ENCODE data around the gene VSTM5. TPM values are rescaled to one million over a fixed set of nuclear protein-coding genes. Genes with fewer than 3 reads are reported as not detected.

VSTM5 gene
- polyA plus RNA-seq, 1 of the 3 experiments (the other 2 are of a cell fraction) = 0.12 TPM

- 0 out of 2 replicates have a peak, but pooled peaks have one; percentile 24 for TF ChIP-seq MAX (IDR thresholded peaks at IDR 0.05; ENCODE audit: low read depth)
- TF ChIP-seq GATA2 (CRISPR knock-in tag; IDR thresholded peaks at IDR 0.05) = no peak
- no peak for TF ChIP-seq RFX5 (IDR thresholded peaks at IDR 0.05; ENCODE audit: low read length)
- TF ChIP-seq CTCF (IDR thresholded peaks at IDR 0.05) = no peak
- TF ChIP-seq TCF12 (IDR thresholded peaks at IDR 0.05) = peak; percentile 69
- no peak for TF ChIP-seq EZH2phosphoT487 (IDR thresholded peaks at IDR 0.05; ENCODE audit: borderline replicate concordance, low read depth)
- peak; percentile 91 for TF ChIP-seq NFIC (IDR thresholded peaks at IDR 0.05; ENCODE audit: borderline replicate concordance)
- no peak for TF ChIP-seq SIN3A (IDR thresholded peaks at IDR 0.05; ENCODE audit: borderline replicate concordance, low read depth, low read length)
- TF ChIP-seq JUND (IDR thresholded peaks at IDR 0.05) = peak; percentile 69
- TF ChIP-seq RCOR1 (IDR thresholded peaks at IDR 0.05; ENCODE audit: low read length) = no peak
- no peak for TF ChIP-seq SMC3 (IDR thresholded peaks at IDR 0.05; ENCODE audit: low read depth, low read length)
- no peak for TF ChIP-seq NRF1 (IDR thresholded peaks at IDR 0.05; ENCODE audit: low read depth, low read length)
- TF ChIP-seq YY1 (IDR thresholded peaks at IDR 0.05; ENCODE audit: low read depth) = no peak
- TF ChIP-seq EP300 (IDR thresholded peaks at IDR 0.05; ENCODE audit: borderline replicate concordance in 1 of 2, low read depth in 1 of 2, low read length in 1 of 2) = peak in 1 of 2 experiments; percentile 73; a peak in 1 of 4 replicates
Observed at GRCh38 chr11:93842461-93842860, 8.0 kb downstream of the VSTM5 start (continued).

- H2AFZ ChIP-seq (ENCODE audit: low read depth) = no peak overlapping the region
- peaks cover 4 to 9% of the 10 kb centered on the region in 2 experiments; a peak in 2 of 4 replicates for H3K4me1 ChIP-seq (ENCODE audit: control insufficient read depth in 1 of 2, insufficient read depth in 2 of 2, low read depth in 1 of 2, low read length in 1 of 2)
- peaks cover 3% of the 10 kb centered on the region for H3F3A ChIP-seq (replicated peaks; ENCODE audit: insufficient read depth)
- H3K36me3 ChIP-seq (replicated peaks in 1 of 2; ENCODE audit: control insufficient read depth in 1 of 2, insufficient read depth in 2 of 2, low read length in 1 of 2) = no peaks in the 10 kb centered on the region
- TF ChIP-seq CTCF (IDR thresholded peaks at IDR 0.05) = no peak
- TF ChIP-seq IRF3 (IDR thresholded peaks at IDR 0.05; ENCODE audit: low read depth, low read length) = no peak
- TF ChIP-seq GATA2 (CRISPR knock-in tag; IDR thresholded peaks at IDR 0.05) = no peak
- no peak for TF ChIP-seq RCOR1 (IDR thresholded peaks at IDR 0.05; ENCODE audit: low read length)
- TF ChIP-seq YY1 (IDR thresholded peaks at IDR 0.05; ENCODE audit: low read depth) = no peak
- TF ChIP-seq FOXM1 (IDR thresholded peaks at IDR 0.05; ENCODE audit: low read depth) = no peak
- TF ChIP-seq JUND (IDR thresholded peaks at IDR 0.05) = no peak
- no peak for TF ChIP-seq POLR2AphosphoS5 (IDR thresholded peaks at IDR 0.05; ENCODE audit: low read depth, low read length)
- TF ChIP-seq NFIC (IDR thresholded peaks at IDR 0.05; ENCODE audit: borderline replicate concordance) = no peak
- no peak for TF ChIP-seq EZH2phosphoT487 (IDR thresholded peaks at IDR 0.05; ENCODE audit: borderline replicate concordance, low read depth)
- no peak for TF ChIP-seq PBX3 (IDR thresholded peaks at IDR 0.05)
- TF ChIP-seq SIN3A (IDR thresholded peaks at IDR 0.05; ENCODE audit: borderline replicate concordance, low read depth, low read length) = no peak
- TF ChIP-seq USF1 (IDR thresholded peaks at IDR 0.05; ENCODE audit: borderline replicate concordance, low read depth) = no peak
- POLR2A ChIA-PET = no interaction called here
- H3K9ac ChIP-seq = no peak overlapping the region
- 93% methylated on average over 4 of the region's 4 CpGs for WGBS (ENCODE audit: low lambda C conversion rate)
- no peak overlapping the region for H3K4me3 ChIP-seq (ENCODE audit: low read depth in 2 of 2, low read length in 1 of 2)
- H3K79me2 ChIP-seq (ENCODE audit: insufficient read depth) = no peaks in the 10 kb centered on the region
- H3K9me3 ChIP-seq = no peaks in the 10 kb centered on the region
- CTCF ChIA-PET = interaction anchor here (0.7 to 1.3 kb wide), 2 partner anchors 8 to 858 kb away, joined by 3 read pairs; partner anchors contain the start of gene VSTM5
- H3K27ac ChIP-seq (ENCODE audit: low read depth in 2 of 2, low read length in 1 of 2) = no peak overlapping the region
- no peak for DNase-seq
- no peaks in the 10 kb centered on the region for H3K27me3 ChIP-seq (ENCODE audit: insufficient read depth)
- no peaks in the 10 kb centered on the region for H3K9me2 ChIP-seq
- no peaks in the 10 kb centered on the region for H4K20me1 ChIP-seq (ENCODE audit: insufficient read depth)
- 0 out of 2 replicates have a peak overlapping the region, but pooled peaks have one; percentile 4 for H3K4me2 ChIP-seq
Observed at GRCh38 chr11:93842034-93842433, 8.4 kb downstream of the VSTM5 start.

All from SK-N-SH (cell line).